HepG2 (cell line): ENCODE data around the gene MMP25. TPM values are rescaled to one million over a fixed set of nuclear protein-coding genes. Genes with fewer than 3 reads are reported as not detected.

Experiments
- FOXC1 ChIP-seq: sonication (generic); formaldehyde crosslinking; IDR thresholded peaks from 2 replicates; pipeline ENCODE4 v1.8.0; 2022; ENCODE audit warnings: mild to moderate bottlenecking, missing genetic modification reagents, borderline replicate concordance
- HDAC1 ChIP-seq: sonication (generic); formaldehyde crosslinking; IDR thresholded peaks from 2 replicates; pipeline ENCODE4 v1.5.1; 2020; ENCODE audit warnings: mild to moderate bottlenecking, missing genetic modification reagents
- IKZF4 ChIP-seq: sonication (generic); formaldehyde crosslinking; IDR thresholded peaks from 2 replicates; pipeline ENCODE4 v1.5.1; 2020; ENCODE audit warnings: borderline replicate concordance, mild to moderate bottlenecking, low read depth, missing genetic modification reagents; ENCODE audit errors: not compliant biosample characterization
- MXI1 ChIP-seq: IDR thresholded peaks from 3 replicates; pipeline ENCODE4 v1.6.1; 2012; ENCODE audit warnings: low read depth, low read length, inconsistent platforms, borderline replicate concordance
- SMARCC2 ChIP-seq: fragments of 450-650 bp; IDR thresholded peaks from 2 replicates; pipeline ENCODE4 v1.6.1; 2017; ENCODE audit warnings: antibody characterized with exemption, mild to moderate bottlenecking
- SRF ChIP-seq: IDR thresholded peaks from 2 replicates; pipeline ENCODE4 v1.6.1; 2011; ENCODE audit warnings: mild to moderate bottlenecking, low read depth, low read length, moderate library complexity
- ZNF12 ChIP-seq: sonication (generic); formaldehyde crosslinking; IDR thresholded peaks from 2 replicates; pipeline ENCODE4 v1.5.0; 2020; ENCODE audit warnings: missing genetic modification reagents
- ZNF253 ChIP-seq: sonication (generic); formaldehyde crosslinking; IDR thresholded peaks from 2 replicates; pipeline ENCODE4 v1.8.0; 2022; ENCODE audit warnings: mild to moderate bottlenecking, missing genetic modification reagents, borderline replicate concordance
- ZNF331 ChIP-seq: sonication (generic); formaldehyde crosslinking; IDR thresholded peaks from 2 replicates; pipeline ENCODE4 v1.4.0; 2020; ENCODE audit warnings: missing genetic modification reagents
- ZNF335 ChIP-seq: sonication (generic); formaldehyde crosslinking; IDR thresholded peaks from 2 replicates; pipeline ENCODE4 v1.4.0; 2020; ENCODE audit warnings: missing genetic modification reagents
- ZNF766 ChIP-seq: sonication (generic); formaldehyde crosslinking; IDR thresholded peaks from 2 replicates; pipeline ENCODE4 v1.5.0; 2020; ENCODE audit warnings: missing genetic modification reagents, borderline replicate concordance
- ZNF790 ChIP-seq: sonication (generic); formaldehyde crosslinking; IDR thresholded peaks from 2 replicates; pipeline ENCODE4 v1.8.0; 2022; ENCODE audit warnings: missing genetic modification reagents, mild to moderate bottlenecking, borderline replicate concordance
- ZNF878 ChIP-seq: sonication (generic); formaldehyde crosslinking; IDR thresholded peaks from 2 replicates; pipeline ENCODE4 v1.8.1; 2023; ENCODE audit warnings: mild to moderate bottlenecking, missing genetic modification reagents, moderate library complexity
- polyA plus RNA-seq, 8 experiments: library from polyadenylated mRNA; depleted of rRNA in 3 of 8; stranded (reverse) in 7 of 8; unstranded in 1 of 8; fragments of >200 nt; fragmentation: Illumina TruSeq in 4 of 8; extraction: Trizol in 4 of 8; gene quantifications; 2 replicates each; pipeline versions ENCODE4 v1.2.1 to v1.2.3, GENCODE V29; 2011 to 2016; ENCODE audit warnings: low read depth in 4 of 8, missing spikeins in 1 of 8, mixed read lengths in 1 of 8; ENCODE audit not compliant: insufficient read depth in 1 of 8
- total RNA-seq, 5 experiments: library from RNA; depleted of rRNA; stranded (reverse); fragments of >200 nt; fragmentation: Illumina TruSeq; extraction: Trizol; gene quantifications; 2 replicates each; pipeline ENCODE4 v1.2.3, GENCODE V29; 2016; ENCODE audit warnings: low read depth in 1 of 5
- TF ChIP-seq, protein P1 (sequence below), 2 experiments: sonication (generic) in 1 of 2; formaldehyde crosslinking in 1 of 2; IDR thresholded peaks; 2 replicates each; pipeline versions ENCODE4 v1.6.1 to v1.9.0; 2014 to 2022; ENCODE audit warnings: antibody characterized with exemption in 1 of 2, borderline replicate concordance in 1 of 2, inconsistent platforms in 1 of 2, low read depth in 1 of 2, missing genetic modification reagents in 1 of 2
- TF ChIP-seq, protein P2 (sequence below): sonication (generic); formaldehyde crosslinking; IDR thresholded peaks from 2 replicates; pipeline ENCODE4 v1.5.1; 2020; ENCODE audit warnings: missing genetic modification reagents, mild to moderate bottlenecking, borderline replicate concordance
- TF ChIP-seq, protein P3 (sequence below): sonication (generic); formaldehyde crosslinking; conservative IDR thresholded peaks from 2 replicates; pipeline ENCODE4 v1.8.0; 2022; ENCODE audit warnings: mild to moderate bottlenecking, moderate library complexity, missing genetic modification reagents

The MMP25 gene
- total and polyA plus RNA-seq, 2 of the 13 experiments (the other 11 are each of a cell fraction or from before 2014, with no cell fraction given) = 0.04 to 0.08 TPM

DNA sequence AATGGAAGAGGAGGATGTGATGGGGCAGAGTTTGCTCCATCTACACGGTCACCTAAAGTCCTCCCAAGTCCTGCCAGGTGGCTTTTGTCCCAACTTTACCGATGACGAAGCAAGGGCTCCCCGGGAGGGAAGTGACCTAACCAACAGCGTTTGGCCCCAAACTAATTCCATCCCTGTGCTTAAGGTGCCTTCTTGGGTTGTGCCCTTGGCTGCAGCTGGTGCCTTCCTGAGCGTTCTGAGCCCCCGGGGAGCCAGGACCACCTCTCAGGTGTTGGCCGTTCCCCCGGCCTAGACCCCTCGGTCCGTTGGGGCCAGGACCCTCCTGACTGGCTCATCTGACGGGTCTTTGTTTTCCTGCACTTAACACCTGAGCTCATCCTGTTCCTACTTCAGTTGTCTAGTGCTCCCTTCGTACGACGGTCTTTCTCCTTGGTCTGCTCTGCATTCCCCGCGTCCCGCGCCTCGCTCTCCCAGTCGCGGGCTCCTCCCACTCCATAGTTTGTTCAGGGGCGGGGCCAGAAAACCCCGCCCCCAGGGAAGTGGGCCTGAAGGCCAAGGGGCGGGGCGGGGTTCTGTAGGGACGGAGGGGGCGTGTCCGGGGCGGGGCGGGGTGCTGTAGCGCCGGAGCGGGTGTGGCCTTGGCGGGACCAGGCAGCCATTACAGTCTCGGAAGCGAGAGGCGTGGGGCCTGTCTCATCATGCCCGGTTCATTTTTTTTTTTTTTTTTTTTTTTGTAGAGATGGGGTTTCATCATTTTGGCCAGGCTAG is 53.6 kb downstream of the MMP25 start (continued):
- TF ChIP-seq, protein P1, sequence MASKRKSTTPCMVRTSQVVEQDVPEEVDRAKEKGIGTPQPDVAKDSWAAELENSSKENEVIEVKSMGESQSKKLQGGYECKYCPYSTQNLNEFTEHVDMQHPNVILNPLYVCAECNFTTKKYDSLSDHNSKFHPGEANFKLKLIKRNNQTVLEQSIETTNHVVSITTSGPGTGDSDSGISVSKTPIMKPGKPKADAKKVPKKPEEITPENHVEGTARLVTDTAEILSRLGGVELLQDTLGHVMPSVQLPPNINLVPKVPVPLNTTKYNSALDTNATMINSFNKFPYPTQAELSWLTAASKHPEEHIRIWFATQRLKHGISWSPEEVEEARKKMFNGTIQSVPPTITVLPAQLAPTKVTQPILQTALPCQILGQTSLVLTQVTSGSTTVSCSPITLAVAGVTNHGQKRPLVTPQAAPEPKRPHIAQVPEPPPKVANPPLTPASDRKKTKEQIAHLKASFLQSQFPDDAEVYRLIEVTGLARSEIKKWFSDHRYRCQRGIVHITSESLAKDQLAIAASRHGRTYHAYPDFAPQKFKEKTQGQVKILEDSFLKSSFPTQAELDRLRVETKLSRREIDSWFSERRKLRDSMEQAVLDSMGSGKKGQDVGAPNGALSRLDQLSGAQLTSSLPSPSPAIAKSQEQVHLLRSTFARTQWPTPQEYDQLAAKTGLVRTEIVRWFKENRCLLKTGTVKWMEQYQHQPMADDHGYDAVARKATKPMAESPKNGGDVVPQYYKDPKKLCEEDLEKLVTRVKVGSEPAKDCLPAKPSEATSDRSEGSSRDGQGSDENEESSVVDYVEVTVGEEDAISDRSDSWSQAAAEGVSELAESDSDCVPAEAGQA (IDR thresholded peaks at IDR 0.05; ENCODE audit: low read depth) = no peak
- TF ChIP-seq, protein P1 (CRISPR knock-in tag; IDR thresholded peaks at IDR 0.05; ENCODE audit: borderline replicate concordance) = no peak
- no peak for TF ChIP-seq HDAC1 (CRISPR knock-in tag)
- peak; percentile 21; the same call in 1 of the 3 replicates for TF ChIP-seq MXI1
- TF ChIP-seq ZNF253 (CRISPR knock-in tag) = no peak
- TF ChIP-seq ZNF331 (CRISPR knock-in tag) = 0 out of 2 replicates have a peak, but pooled peaks have one; percentile 5
- 0 out of 2 replicates have a peak, but pooled peaks have one; percentile 25 for TF ChIP-seq FOXC1
- TF ChIP-seq ZNF12 (CRISPR knock-in tag) = no peak
- no peak for TF ChIP-seq ZNF766 (CRISPR knock-in tag)
- no peak for TF ChIP-seq ZNF335 (CRISPR knock-in tag)
- TF ChIP-seq, protein P2, sequence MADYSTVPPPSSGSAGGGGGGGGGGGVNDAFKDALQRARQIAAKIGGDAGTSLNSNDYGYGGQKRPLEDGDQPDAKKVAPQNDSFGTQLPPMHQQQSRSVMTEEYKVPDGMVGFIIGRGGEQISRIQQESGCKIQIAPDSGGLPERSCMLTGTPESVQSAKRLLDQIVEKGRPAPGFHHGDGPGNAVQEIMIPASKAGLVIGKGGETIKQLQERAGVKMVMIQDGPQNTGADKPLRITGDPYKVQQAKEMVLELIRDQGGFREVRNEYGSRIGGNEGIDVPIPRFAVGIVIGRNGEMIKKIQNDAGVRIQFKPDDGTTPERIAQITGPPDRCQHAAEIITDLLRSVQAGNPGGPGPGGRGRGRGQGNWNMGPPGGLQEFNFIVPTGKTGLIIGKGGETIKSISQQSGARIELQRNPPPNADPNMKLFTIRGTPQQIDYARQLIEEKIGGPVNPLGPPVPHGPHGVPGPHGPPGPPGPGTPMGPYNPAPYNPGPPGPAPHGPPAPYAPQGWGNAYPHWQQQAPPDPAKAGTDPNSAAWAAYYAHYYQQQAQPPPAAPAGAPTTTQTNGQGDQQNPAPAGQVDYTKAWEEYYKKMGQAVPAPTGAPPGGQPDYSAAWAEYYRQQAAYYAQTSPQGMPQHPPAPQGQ (CRISPR knock-in tag) = no peak
- TF ChIP-seq ZNF790 (CRISPR knock-in tag) = no peak
- TF ChIP-seq, protein P3, sequence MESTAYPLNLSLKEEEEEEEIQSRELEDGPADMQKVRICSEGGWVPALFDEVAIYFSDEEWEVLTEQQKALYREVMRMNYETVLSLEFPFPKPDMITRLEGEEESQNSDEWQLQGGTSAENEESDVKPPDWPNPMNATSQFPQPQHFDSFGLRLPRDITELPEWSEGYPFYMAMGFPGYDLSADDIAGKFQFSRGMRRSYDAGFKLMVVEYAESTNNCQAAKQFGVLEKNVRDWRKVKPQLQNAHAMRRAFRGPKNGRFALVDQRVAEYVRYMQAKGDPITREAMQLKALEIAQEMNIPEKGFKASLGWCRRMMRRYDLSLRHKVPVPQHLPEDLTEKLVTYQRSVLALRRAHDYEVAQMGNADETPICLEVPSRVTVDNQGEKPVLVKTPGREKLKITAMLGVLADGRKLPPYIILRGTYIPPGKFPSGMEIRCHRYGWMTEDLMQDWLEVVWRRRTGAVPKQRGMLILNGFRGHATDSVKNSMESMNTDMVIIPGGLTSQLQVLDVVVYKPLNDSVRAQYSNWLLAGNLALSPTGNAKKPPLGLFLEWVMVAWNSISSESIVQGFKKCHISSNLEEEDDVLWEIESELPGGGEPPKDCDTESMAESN = no peak
- peak; percentile 25 for TF ChIP-seq IKZF4 (CRISPR knock-in tag)
- no peak for TF ChIP-seq ZNF878 (CRISPR knock-in tag)
- no peak for TF ChIP-seq SRF
- TF ChIP-seq SMARCC2 = no peak
